ENCODE measurements around the gene SOWAHB. TPM values are rescaled to one million over a fixed set of nuclear protein-coding genes. Genes with fewer than 3 reads are reported as not detected.
"Not testable (repeated sequence)": the region's sequence is repeated elsewhere in the genome, so short reads cannot be mapped to it uniquely, and the experiment has no call there.

SOWAHB gene
- total RNA-seq, 1 donor from 2014 or later, result 6.5 TPM

GRCh38 chr4:76873495-76873894 lies 24.4 kb downstream of the SOWAHB start:
- intact Hi-C loops (cut with DNase I), result no loop called here
- DNase-seq (ENCODE audit: low spot score in 2 of 2), result no peak
- no peak for TF ChIP-seq CTCF (IDR thresholded peaks at IDR 0.05)

GRCh38 chr4:76872556-76872955 lies 25.4 kb downstream of the SOWAHB start:
- TF ChIP-seq CTCF (IDR thresholded peaks at IDR 0.05), result no peak
- no peak for DNase-seq (ENCODE audit: low spot score in 2 of 2)
- Histone ChIP-seq H3K4me1 (no peaks in the 10 kb centered on the region), H3K9me3 (no peaks in the 10 kb centered on the region), H3K4me3 (no peak overlapping the region), H3K27me3 (no peaks in the 10 kb centered on the region), H3K36me3 (no peaks in the 10 kb centered on the region), H3K27ac (no peak overlapping the region)
- intact Hi-C loops (cut with DNase I), result no loop called here

More at GRCh38 chr4:76873495-76873894, 24.4 kb downstream of the SOWAHB start:
- Histone ChIP-seq H3K4me3 (no peak overlapping the region), H3K9me3 (no peaks in the 10 kb centered on the region), H3K27me3 (no peaks in the 10 kb centered on the region), H3K27ac (no peak overlapping the region), H3K36me3 (no peaks in the 10 kb centered on the region), H3K4me1 (no peaks in the 10 kb centered on the region)

GRCh38 chr4:76868780-76869179 lies 29.2 kb downstream of the SOWAHB start:
- H3K9me3 ChIP-seq; H3K4me3 ChIP-seq; H3K4me1 ChIP-seq; H3K36me3 ChIP-seq; H3K27ac ChIP-seq; intact Hi-C loops (cut with DNase I); DNase-seq (ENCODE audit: low spot score in 2 of 2); H3K27me3 ChIP-seq: not testable (repeated sequence)

- no peak for DNase-seq (ENCODE audit: low spot score in 2 of 2)
- H3K27me3 ChIP-seq, result no peaks in the 10 kb centered on the region
- no peak overlapping the region for H3K27ac ChIP-seq
- no peak for TF ChIP-seq CTCF (IDR thresholded peaks at IDR 0.05)
- no peaks in the 10 kb centered on the region for H3K9me3 ChIP-seq
- no peak overlapping the region for H3K4me3 ChIP-seq
- intact Hi-C loops (cut with DNase I), result no loop called here
- H3K36me3 ChIP-seq, result no peaks in the 10 kb centered on the region
- H3K4me1 ChIP-seq, result no peaks in the 10 kb centered on the region
Observed at GRCh38 chr4:76867880-76868655, 29.9 kb downstream of the SOWAHB start.

GRCh38 chr4:76867377-76867776 lies 30.6 kb downstream of the SOWAHB start:
- intact Hi-C loops (cut with DNase I), result no loop called here
- no peak overlapping the region for H3K27ac ChIP-seq
- no peaks in the 10 kb centered on the region for H3K36me3 ChIP-seq
- no peaks in the 10 kb centered on the region for H3K27me3 ChIP-seq
- TF ChIP-seq CTCF (IDR thresholded peaks at IDR 0.05), result no peak
- H3K4me1 ChIP-seq, result no peaks in the 10 kb centered on the region
- no peak overlapping the region for H3K4me3 ChIP-seq
- H3K9me3 ChIP-seq, result no peaks in the 10 kb centered on the region
- DNase-seq (ENCODE audit: low spot score in 2 of 2), result no peak

GRCh38 chr4:76866641-76867040 lies 31.3 kb downstream of the SOWAHB start:
- Histone ChIP-seq H3K36me3 (no peaks in the 10 kb centered on the region), H3K4me3 (no peak overlapping the region), H3K9me3 (no peaks in the 10 kb centered on the region), H3K4me1 (no peaks in the 10 kb centered on the region), H3K27ac (no peak overlapping the region), H3K27me3 (no peaks in the 10 kb centered on the region)
- no peak for DNase-seq (ENCODE audit: low spot score in 2 of 2)
- TF ChIP-seq CTCF (IDR thresholded peaks at IDR 0.05), result no peak
- intact Hi-C loops (cut with DNase I), result no loop called here
